Hindlimb muscle (tissue), 1 donor: Measurements from ENCODE around the gene KCNJ10. TPM values are rescaled to one million over a fixed set of nuclear protein-coding genes. Genes with fewer than 3 reads are reported as not detected.

Experiments used
- DNase-seq: peaks from one replicate; pipeline ENCODE4 v3.0.0-alpha.2; 2013
- polyA plus RNA-seq: library from polyadenylated mRNA; unstranded; fragments of 120-200 nt; gene quantifications from one replicate; pipeline ENCODE4 v1.2.1, GENCODE V29; 2013; ENCODE audit not compliant: insufficient read length

KCNJ10 gene
- polyA plus RNA-seq, 1 donor = 0.46 TPM

GRCh38 chr1:160083968-160084770 lies 14.2 kb upstream of the KCNJ10 start:
- peak; percentile 65 for DNase-seq

- DNase-seq = no peak
Observed at GRCh38 chr1:160082926-160083325, 13.0 kb upstream of the KCNJ10 start.

- DNase-seq = no peak
Observed at GRCh38 chr1:160082487-160082886, 12.5 kb upstream of the KCNJ10 start.

GRCh38 chr1:160081261-160081936 lies 11.4 kb upstream of the KCNJ10 start, which contains the start of gene KCNJ9:
TSS of gene KCNJ9 (plus strand) at chr1:160081538. CDS start at chr1:160084031, 2,493 bp downstream.
- DNase-seq = no peak

GRCh38 chr1:160080381-160081100 lies 10.6 kb upstream of the KCNJ10 start:
- no peak for DNase-seq

GRCh38 chr1:160079448-160079847 lies 9.5 kb upstream of the KCNJ10 start:
- DNase-seq = no peak

GRCh38 chr1:160078512-160079195 lies 8.7 kb upstream of the KCNJ10 start:
- no peak for DNase-seq

- no peak for DNase-seq
Observed at GRCh38 chr1:160077486-160077885, 7.5 kb upstream of the KCNJ10 start.

GRCh38 chr1:160076295-160076694 lies 6.3 kb upstream of the KCNJ10 start:
- no peak for DNase-seq

- DNase-seq = no peak
Observed at GRCh38 chr1:160075836-160076235, 5.9 kb upstream of the KCNJ10 start.

- DNase-seq = no peak
Observed at GRCh38 chr1:160074865-160075264, 4.9 kb upstream of the KCNJ10 start.

- no peak for DNase-seq
Observed at GRCh38 chr1:160071289-160071688, 1.3 kb upstream of the KCNJ10 start.

GRCh38 chr1:160070243-160071163 lies 543 bp upstream of the KCNJ10 start:
- DNase-seq = peak; percentile 72

GRCh38 chr1:160068225-160068624 lies 1.7 kb downstream of the KCNJ10 start:
- DNase-seq = no peak

GRCh38 chr1:160066829-160067745 lies 2.9 kb downstream of the KCNJ10 start:
- no peak for DNase-seq

- no peak for DNase-seq
Observed at GRCh38 chr1:160064746-160065145, 5.2 kb downstream of the KCNJ10 start.

GRCh38 chr1:160064164-160064563 lies 5.8 kb downstream of the KCNJ10 start:
- no peak for DNase-seq

- DNase-seq = no peak
Observed at GRCh38 chr1:160063176-160063575, 6.8 kb downstream of the KCNJ10 start.

GRCh38 chr1:160062230-160062532 lies 7.8 kb downstream of the KCNJ10 start:
- no peak for DNase-seq

GRCh38 chr1:160061369-160062229 lies 8.4 kb downstream of the KCNJ10 start:
- no peak for DNase-seq
